MM.1S (cell line): ENCODE measurements around the gene CALD1.

Experiments
- DNase-seq: peaks from one replicate; pipeline ENCODE4 v3.0.0-alpha.2; 2015
- H2AFZ ChIP-seq: fragments of 300-600 bp; sonication (generic); 2 replicates; pipeline ENCODE4 v1.6.0; 2016; ENCODE audit warnings: antibody characterized with exemption, low read length
- H3F3A ChIP-seq: fragments of 300-600 bp; sonication (generic); 2 replicates; pipeline ENCODE4 v1.6.1; 2016; ENCODE audit warnings: mild to moderate bottlenecking, antibody characterized with exemption, low read length, moderate library complexity, mixed read lengths; ENCODE audit not compliant: insufficient read depth
- H3K27ac ChIP-seq: fragments of 300-600 bp; sonication (generic); 2 replicates; pipeline ENCODE4 v1.5.1; 2016; ENCODE audit warnings: mild to moderate bottlenecking, low read length
- H3K27me3 ChIP-seq: fragments of 300-600 bp; sonication (generic); replicated peaks from 2 replicates; pipeline ENCODE4 v1.6.0; 2016; ENCODE audit warnings: low read length; ENCODE audit not compliant: insufficient read depth
- H3K36me3 ChIP-seq: fragments of 300-600 bp; sonication (generic); replicated peaks from 2 replicates; pipeline ENCODE4 v1.6.1; 2016; ENCODE audit warnings: mild to moderate bottlenecking, low read length, mixed read lengths; ENCODE audit not compliant: insufficient read depth
- H3K4me1 ChIP-seq: fragments of 300-600 bp; sonication (generic); 2 replicates; pipeline ENCODE4 v1.6.1; 2016; ENCODE audit warnings: low read length, mixed read lengths
- H3K4me2 ChIP-seq: fragments of 300-600 bp; sonication (generic); 2 replicates; pipeline ENCODE4 v1.6.0; 2016; ENCODE audit warnings: low read depth, low read length
- H3K4me3 ChIP-seq: fragments of 300-600 bp; sonication (generic); 2 replicates; pipeline ENCODE4 v1.5.1; 2016; ENCODE audit warnings: low read length, mixed read lengths
- H3K79me2 ChIP-seq: fragments of 300-600 bp; sonication (generic); 2 replicates; pipeline ENCODE4 v1.6.1; 2016; ENCODE audit warnings: mixed run types, low read length, mixed read lengths
- H3K9ac ChIP-seq: fragments of 300-600 bp; sonication (generic); 2 replicates; pipeline ENCODE4 v1.6.1; 2016; ENCODE audit warnings: low read length, mixed read lengths
- H3K9me2 ChIP-seq: fragments of 300-600 bp; sonication (generic); replicated peaks from 2 replicates; pipeline ENCODE4 v1.6.1; 2016; ENCODE audit warnings: mild to moderate bottlenecking, low read length, mixed read lengths; ENCODE audit not compliant: insufficient read depth
- H3K9me3 ChIP-seq: fragments of 300-600 bp; sonication (generic); replicated peaks from 2 replicates; pipeline ENCODE4 v1.6.1; 2016; ENCODE audit warnings: mild to moderate bottlenecking, low read length, mixed read lengths; ENCODE audit not compliant: insufficient read depth
- H4K20me1 ChIP-seq: fragments of 300-600 bp; sonication (generic); 2 replicates; pipeline ENCODE4 v1.6.1; 2016; ENCODE audit warnings: mild to moderate bottlenecking, low read length, moderate library complexity, mixed read lengths; ENCODE audit not compliant: insufficient read depth
- EZH2 ChIP-seq: fragments of 300-600 bp; sonication (generic); optimal IDR thresholded peaks from 2 replicates; pipeline ENCODE3; 2017; ENCODE audit warnings: low read depth, mild to moderate bottlenecking, antibody characterized with exemption, low read length, mixed read lengths
- EZH2phosphoT487 ChIP-seq: fragments of 300-600 bp; sonication (generic); IDR thresholded peaks from 2 replicates; pipeline ENCODE4 v1.6.1; 2018; ENCODE audit warnings: antibody characterized with exemption, low read length
- TF ChIP-seq, protein P1 (sequence below): fragments of 300-600 bp; sonication (generic); IDR thresholded peaks from 2 replicates; pipeline ENCODE4 v1.5.1; 2016; ENCODE audit warnings: antibody characterized with exemption, low read length, mixed read lengths

CALD1 gene

DNA sequence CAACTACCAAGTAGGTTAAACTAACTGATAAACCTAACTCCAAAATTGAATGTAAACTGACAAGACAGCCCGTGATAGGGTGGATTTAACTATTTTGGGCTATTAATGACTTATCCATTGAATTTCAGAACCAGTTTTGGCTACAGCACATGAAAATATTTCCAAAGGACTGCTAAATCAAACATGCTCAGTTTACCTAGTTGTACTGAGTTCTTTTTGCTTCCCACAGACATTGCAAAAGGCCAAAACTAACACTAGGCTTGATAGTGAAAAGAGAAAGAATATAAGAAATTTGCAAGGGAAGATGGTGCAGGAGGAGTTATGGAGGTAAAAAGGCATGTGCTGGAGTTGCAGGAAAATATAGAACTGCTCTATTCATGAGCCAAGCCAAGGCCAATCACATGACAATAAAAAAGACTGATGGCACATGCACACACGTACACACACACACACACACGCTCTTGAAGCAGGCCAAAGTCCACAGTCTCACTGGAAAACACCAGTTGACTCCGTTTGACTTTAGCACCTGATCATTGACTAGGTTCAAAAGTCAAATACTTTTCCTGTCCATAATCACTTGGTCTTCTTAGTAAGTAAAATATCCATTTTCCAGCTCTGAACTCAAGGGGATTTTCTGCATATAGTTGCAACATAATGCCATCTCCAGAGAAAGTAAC, 130.9 kb downstream of the CALD1 start:
- Histone ChIP-seq H3K9me3 (no peaks in the 10 kb centered on the region), H3K27me3 (no peaks in the 10 kb centered on the region), H3K4me3 (peak overlapping the region; percentile 5; the same call in 1 of the 2 replicates), H3K36me3 (no peaks in the 10 kb centered on the region), H3K9me2 (no peaks in the 10 kb centered on the region), H3K27ac (no peak overlapping the region; the same call in 1 of the 2 replicates), H3F3A (peaks cover 5% of the 10 kb centered on the region; the same call in 1 of the 2 replicates), H3K9ac (no peak overlapping the region), H3K4me1 (peaks cover 15% of the 10 kb centered on the region), H3K4me2 (peak overlapping the region; percentile 48), H2AFZ (peak overlapping the region; percentile 11; the same call in 1 of the 2 replicates), H3K79me2 (no peaks in the 10 kb centered on the region), H4K20me1 (no peaks in the 10 kb centered on the region)
- TF ChIP-seq EZH2phosphoT487 (no peak), EZH2 (no peak)
- TF ChIP-seq, protein P1, sequence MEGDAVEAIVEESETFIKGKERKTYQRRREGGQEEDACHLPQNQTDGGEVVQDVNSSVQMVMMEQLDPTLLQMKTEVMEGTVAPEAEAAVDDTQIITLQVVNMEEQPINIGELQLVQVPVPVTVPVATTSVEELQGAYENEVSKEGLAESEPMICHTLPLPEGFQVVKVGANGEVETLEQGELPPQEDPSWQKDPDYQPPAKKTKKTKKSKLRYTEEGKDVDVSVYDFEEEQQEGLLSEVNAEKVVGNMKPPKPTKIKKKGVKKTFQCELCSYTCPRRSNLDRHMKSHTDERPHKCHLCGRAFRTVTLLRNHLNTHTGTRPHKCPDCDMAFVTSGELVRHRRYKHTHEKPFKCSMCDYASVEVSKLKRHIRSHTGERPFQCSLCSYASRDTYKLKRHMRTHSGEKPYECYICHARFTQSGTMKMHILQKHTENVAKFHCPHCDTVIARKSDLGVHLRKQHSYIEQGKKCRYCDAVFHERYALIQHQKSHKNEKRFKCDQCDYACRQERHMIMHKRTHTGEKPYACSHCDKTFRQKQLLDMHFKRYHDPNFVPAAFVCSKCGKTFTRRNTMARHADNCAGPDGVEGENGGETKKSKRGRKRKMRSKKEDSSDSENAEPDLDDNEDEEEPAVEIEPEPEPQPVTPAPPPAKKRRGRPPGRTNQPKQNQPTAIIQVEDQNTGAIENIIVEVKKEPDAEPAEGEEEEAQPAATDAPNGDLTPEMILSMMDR, result no peak
- DNase-seq, result no peak

DNA sequence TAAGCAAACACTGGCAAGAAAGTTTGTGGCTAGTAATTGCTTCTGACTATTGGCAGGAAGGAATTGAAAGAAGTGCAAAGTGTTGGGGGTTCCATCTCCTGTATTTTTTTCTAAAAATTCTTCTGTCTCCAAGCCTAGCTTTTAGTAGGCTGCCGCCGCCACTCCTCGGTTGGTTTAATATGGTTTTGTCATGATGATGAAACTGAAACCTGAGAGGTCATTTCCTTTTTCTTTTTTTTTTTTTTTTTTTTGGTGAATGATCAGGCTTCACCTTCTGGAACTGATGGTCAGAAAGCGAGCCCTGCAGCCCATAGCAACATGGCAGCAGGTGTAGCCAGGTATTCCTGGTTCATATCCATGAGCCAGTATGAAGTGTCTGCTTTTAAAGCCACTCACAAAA, 131.5 kb downstream of the CALD1 start:
- Histone ChIP-seq H3K36me3 (no peaks in the 10 kb centered on the region), H3K27me3 (no peaks in the 10 kb centered on the region), H3K79me2 (no peaks in the 10 kb centered on the region), H3K4me2 (peak overlapping the region; percentile 48), H3F3A (peaks cover 5% of the 10 kb centered on the region; the same call in 1 of the 2 replicates), H3K27ac (no peak overlapping the region; the same call in 1 of the 2 replicates), H3K4me1 (peaks cover 15% of the 10 kb centered on the region), H3K4me3 (peak overlapping the region; percentile 5; the same call in 1 of the 2 replicates), H3K9ac (no peak overlapping the region), H4K20me1 (no peaks in the 10 kb centered on the region), H2AFZ (peak overlapping the region; percentile 11; the same call in 1 of the 2 replicates), H3K9me2 (no peaks in the 10 kb centered on the region), H3K9me3 (no peaks in the 10 kb centered on the region)
- TF ChIP-seq, protein P1, result no peak
- TF ChIP-seq EZH2, result no peak
- no peak for TF ChIP-seq EZH2phosphoT487
- peak; percentile 73 for DNase-seq

DNA sequence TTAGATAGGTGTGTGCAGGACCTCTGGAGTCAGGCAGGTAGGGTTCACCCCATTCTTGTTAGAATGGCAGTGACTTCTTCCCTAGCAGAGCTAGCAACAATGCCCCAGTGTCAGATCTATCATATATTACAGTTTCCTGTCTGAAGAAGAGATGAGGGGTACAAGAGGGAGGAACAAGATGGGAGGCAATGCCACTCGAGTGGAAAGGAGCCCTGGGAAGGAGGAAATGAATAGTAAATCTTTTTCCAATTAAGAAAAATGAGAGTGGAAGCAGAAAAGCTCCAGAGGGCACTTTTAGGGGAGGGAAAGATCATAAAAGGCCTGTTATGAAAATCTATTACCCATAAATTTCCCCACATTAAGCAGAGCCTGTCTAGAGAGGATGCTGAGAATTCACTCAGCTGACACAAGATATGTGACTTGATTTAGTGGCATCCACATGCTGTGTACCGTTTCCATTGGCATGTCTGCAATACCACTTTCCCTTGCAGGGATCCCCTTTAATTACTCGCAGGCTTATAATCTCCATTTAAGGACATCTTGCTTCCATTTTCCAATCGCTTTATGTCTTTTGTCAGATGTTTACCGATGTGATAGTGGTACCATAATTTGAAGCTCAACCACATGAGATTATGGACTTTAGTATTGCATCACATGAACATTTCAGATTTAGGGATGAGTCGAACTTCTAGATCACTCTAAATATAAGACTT, 136.9 kb downstream of the CALD1 start:
- H3K9me2 ChIP-seq, result no peaks in the 10 kb centered on the region
- DNase-seq, result no peak
- no peaks in the 10 kb centered on the region for H3K9me3 ChIP-seq
- H3K27ac ChIP-seq, result no peak overlapping the region
- TF ChIP-seq EZH2phosphoT487 (no peak), EZH2 (no peak)
- TF ChIP-seq, protein P1, result no peak
- no peak overlapping the region for H3K4me2 ChIP-seq
- no peak overlapping the region for H2AFZ ChIP-seq
- H3K4me3 ChIP-seq, result no peak overlapping the region
- no peaks in the 10 kb centered on the region for H3K36me3 ChIP-seq
- no peaks in the 10 kb centered on the region for H3F3A ChIP-seq
- H4K20me1 ChIP-seq, result no peaks in the 10 kb centered on the region
- H3K9ac ChIP-seq, result no peak overlapping the region
- peaks cover 4% of the 10 kb centered on the region for H3K4me1 ChIP-seq
- H3K27me3 ChIP-seq, result no peaks in the 10 kb centered on the region
- H3K79me2 ChIP-seq, result no peaks in the 10 kb centered on the region
